Stomach (tissue), 9 donors: ENCODE measurements around the gene LGMN. TPM values are rescaled to one million over a fixed set of nuclear protein-coding genes. Genes with fewer than 3 reads are reported as not detected.

Experiments
- DNase-seq, 2 donors: peaks; one replicate each; pipeline versions ENCODE4 v3.0.0 to v3.0.0-alpha.2; 2013 to 2019
- H3K27ac ChIP-seq, 5 donors: fragments of 200-600 bp in 4 of 5; sonication (generic) in 4 of 5; one replicate each; pipeline ENCODE4 v1.5.1; 2013 to 2019; ENCODE audit warnings: mild to moderate bottlenecking in 1 of 5, moderate library complexity in 1 of 5
- H3K27me3 ChIP-seq, 3 donors: fragments of 200-600 bp; sonication (generic); one replicate each; pipeline ENCODE4 v1.5.1; 2017 to 2019; ENCODE audit warnings: mixed run types in 1 of 3
- H3K36me3 ChIP-seq, 4 donors: fragments of 200-600 bp; sonication (generic); 1 replicate in 3 of 4; 2 replicates in 1 of 4; pipeline ENCODE4 v1.5.1; 2016 to 2019
- H3K4me1 ChIP-seq, 4 donors: fragments of 200-600 bp; sonication (generic); one replicate each; pipeline ENCODE4 v1.5.1; 2016 to 2019
- H3K4me3 ChIP-seq, 4 donors: fragments of 200-600 bp; sonication (generic) in 3 of 4; one replicate each; pipeline ENCODE4 v1.5.1; 2016 to 2019; ENCODE audit warnings: mild to moderate bottlenecking in 1 of 4
- H3K9me3 ChIP-seq, 4 donors: fragments of 200-600 bp; sonication (generic); one replicate each; pipeline ENCODE4 v1.5.1; 2016 to 2019
- EP300 ChIP-seq: sonication (generic); formaldehyde crosslinking; IDR thresholded peaks from one replicate; pipeline ENCODE4 v1.6.1; 2017; ENCODE audit warnings: antibody characterized with exemption
- POLR2A ChIP-seq, 4 donors: fragments of 450-650 bp; IDR thresholded peaks; one replicate each; pipeline ENCODE4 v1.6.1; 2016; ENCODE audit warnings: antibody characterized with exemption in 4 of 4, control low read depth in 2 of 4, mild to moderate bottlenecking in 1 of 4, moderate library complexity in 1 of 4
- POLR2AphosphoS5 ChIP-seq, 3 donors: sonication (generic); formaldehyde crosslinking; IDR thresholded peaks; one replicate each; pipeline ENCODE4 v1.6.1; 2016; ENCODE audit warnings: antibody characterized with exemption in 3 of 3
- WGBS, 5 donors: extraction: QIAGEN DNeasy Blood & Tissue Kit in 3 of 5; methylation state at CpG; one replicate each; pipeline versions ENCODE4 v1.1.5 to v1.1.7; 2013 to 2018; 5-methylcytosine and 5-hydroxymethylcytosine counted together
- intact Hi-C: fragments of 100-400 bp; cut with DNase I; formaldehyde crosslinking; loops from one replicate; pipeline ENCODE4 v1.15.1; 2023; ENCODE audit warnings: low total_unique reads
- polyA plus RNA-seq, 3 donors: library from polyadenylated mRNA; stranded (reverse); fragments of 200-250 nt; gene quantifications; one replicate each; pipeline ENCODE4 v1.2.3, GENCODE V29; 2013
- total RNA-seq, 5 donors: library from RNA; depleted of rRNA; stranded (reverse); fragments of >200 nt; gene quantifications; one replicate each; pipeline versions ENCODE4 v1.1.0 to v1.2.3, GENCODE V29; 2014 to 2016
- TF ChIP-seq, protein P1 (sequence below), 7 experiments: fragments of 450-650 bp in 4 of 7; fragments of 200-600 bp in 3 of 7; sonication (generic) in 3 of 7; IDR thresholded peaks; one replicate each; pipeline ENCODE4 v1.5.1; 2016 to 2019; ENCODE audit warnings: antibody characterized with exemption in 7 of 7, control low read depth in 2 of 7, mild to moderate bottlenecking in 1 of 7
- donor health status: healthy with polysubstance abuse.
- donor health status: Bipolar disorder and iron deficiency.
- donor health status: healthy.

Gene LGMN
- total and polyA plus RNA-seq, 8 donors = 8.2 to 142 (median 50.0) TPM

DNA sequence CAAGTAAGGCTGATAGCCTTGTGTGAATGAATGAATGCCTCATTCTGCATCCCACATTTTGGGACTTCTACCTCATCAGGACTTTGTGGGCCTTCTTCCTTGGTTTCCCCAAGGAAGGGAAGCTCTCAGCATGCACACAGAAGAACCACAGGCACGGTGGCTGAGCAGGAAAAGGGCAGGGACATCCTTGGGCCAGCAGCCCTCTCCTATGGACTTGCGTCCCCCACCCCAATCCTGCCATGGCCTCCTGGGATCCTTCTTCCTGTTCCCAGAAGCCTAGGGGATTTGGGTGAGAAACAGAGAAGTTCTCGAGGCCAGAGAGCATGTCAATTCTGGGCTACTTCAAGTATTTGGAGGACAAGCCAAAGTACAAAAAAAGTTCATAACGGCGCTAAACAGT is 69.7 kb downstream of the LGMN start:
- H3K9me3 ChIP-seq = no peaks in the 10 kb centered on the region

DNA sequence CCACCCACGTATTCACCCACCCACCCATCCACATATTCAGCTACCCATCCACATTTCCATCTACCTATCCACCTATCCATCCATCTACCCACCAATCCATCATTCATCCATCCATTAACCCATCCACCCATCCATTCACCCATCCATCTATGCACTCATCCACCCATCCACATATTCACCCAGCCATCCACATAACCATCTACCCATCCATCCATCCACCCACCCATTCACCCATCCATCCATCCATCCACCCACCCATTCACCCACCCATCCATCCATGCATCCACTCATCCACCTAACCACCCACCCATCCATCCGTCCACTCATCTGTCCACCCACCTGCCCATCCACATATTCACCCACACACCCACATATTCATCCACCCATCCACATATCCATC is 70.5 kb downstream of the LGMN start:
- Histone ChIP-seq H3K27ac (no peak overlapping the region), H3K4me1 (peaks cover 0 to 30% (median 8%) of the 10 kb centered on the region in 4 donors), H3K4me3 (no peak overlapping the region), H3K36me3 (peaks cover 7 to 62% (median 53%) of the 10 kb centered on the region in 4 donors), H3K27me3 (no peaks in the 10 kb centered on the region), H3K9me3 (no peaks in the 10 kb centered on the region)
- TF ChIP-seq POLR2A (IDR thresholded peaks at IDR 0.05) = no peak
- no peak for TF ChIP-seq POLR2AphosphoS5 (IDR thresholded peaks at IDR 0.05)
- no peak for TF ChIP-seq EP300
- TF ChIP-seq, protein P1, sequence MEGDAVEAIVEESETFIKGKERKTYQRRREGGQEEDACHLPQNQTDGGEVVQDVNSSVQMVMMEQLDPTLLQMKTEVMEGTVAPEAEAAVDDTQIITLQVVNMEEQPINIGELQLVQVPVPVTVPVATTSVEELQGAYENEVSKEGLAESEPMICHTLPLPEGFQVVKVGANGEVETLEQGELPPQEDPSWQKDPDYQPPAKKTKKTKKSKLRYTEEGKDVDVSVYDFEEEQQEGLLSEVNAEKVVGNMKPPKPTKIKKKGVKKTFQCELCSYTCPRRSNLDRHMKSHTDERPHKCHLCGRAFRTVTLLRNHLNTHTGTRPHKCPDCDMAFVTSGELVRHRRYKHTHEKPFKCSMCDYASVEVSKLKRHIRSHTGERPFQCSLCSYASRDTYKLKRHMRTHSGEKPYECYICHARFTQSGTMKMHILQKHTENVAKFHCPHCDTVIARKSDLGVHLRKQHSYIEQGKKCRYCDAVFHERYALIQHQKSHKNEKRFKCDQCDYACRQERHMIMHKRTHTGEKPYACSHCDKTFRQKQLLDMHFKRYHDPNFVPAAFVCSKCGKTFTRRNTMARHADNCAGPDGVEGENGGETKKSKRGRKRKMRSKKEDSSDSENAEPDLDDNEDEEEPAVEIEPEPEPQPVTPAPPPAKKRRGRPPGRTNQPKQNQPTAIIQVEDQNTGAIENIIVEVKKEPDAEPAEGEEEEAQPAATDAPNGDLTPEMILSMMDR (IDR thresholded peaks at IDR 0.05) = no peak
- WGBS, 5 donors = 93 to 100% (median 95%) methylated on average over 2 of the region's 2 CpGs
- DNase-seq = no peak
- intact Hi-C loops = no loop called here

More for the DNA sequence above, 69.7 kb downstream of the LGMN start:
- peaks cover 7 to 66% (median 56%) of the 10 kb centered on the region in 4 donors for H3K36me3 ChIP-seq
- no peak for DNase-seq
- WGBS, 5 donors = 75 to 97% (median 95%) methylated on average over 5 of the region's 5 CpGs
- H3K27me3 ChIP-seq = no peaks in the 10 kb centered on the region
- H3K4me3 ChIP-seq = no peak overlapping the region
- TF ChIP-seq, protein P1 (IDR thresholded peaks at IDR 0.05) = no peak
- TF ChIP-seq POLR2A (IDR thresholded peaks at IDR 0.05) = no peak
- TF ChIP-seq EP300 = no peak
- no peak for TF ChIP-seq POLR2AphosphoS5 (IDR thresholded peaks at IDR 0.05)
- H3K27ac ChIP-seq = peak overlapping the region in 1 of 5 donors; percentile 18
- intact Hi-C loops = no loop called here
- peaks cover 0 to 30% (median 8%) of the 10 kb centered on the region in 4 donors for H3K4me1 ChIP-seq

DNA sequence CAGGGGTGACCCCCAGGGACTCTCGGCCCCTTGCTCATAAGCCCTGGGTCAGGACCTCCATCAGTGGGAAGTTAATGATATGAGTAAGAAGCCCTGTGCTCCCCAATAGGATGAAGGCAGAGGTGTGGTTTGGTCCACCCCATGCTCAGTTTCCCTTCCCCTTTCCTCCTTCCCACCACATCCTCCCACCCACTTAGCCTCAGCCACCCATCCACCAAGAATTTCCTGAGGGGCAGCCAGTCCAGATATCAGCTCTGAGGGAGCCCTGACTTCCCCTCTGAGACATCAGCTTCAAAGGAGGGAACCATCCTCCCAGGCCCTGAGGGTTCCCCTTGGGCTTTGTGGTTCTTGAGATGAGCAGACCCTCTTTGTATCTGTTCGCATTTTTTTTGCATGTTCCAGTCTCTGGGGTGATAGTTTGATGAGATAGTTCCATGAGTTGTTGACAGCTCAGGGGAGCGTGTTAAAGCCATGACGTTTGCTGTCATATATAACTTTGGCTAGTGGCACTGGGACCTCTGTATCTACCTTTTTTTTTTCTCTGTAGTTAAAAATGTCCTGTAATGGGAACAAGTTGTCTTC is 71.2 kb downstream of the LGMN start:
- intact Hi-C loops = no loop called here
- Histone ChIP-seq H3K4me3 (no peak overlapping the region), H3K9me3 (no peaks in the 10 kb centered on the region), H3K4me1 (peaks cover 0 to 30% (median 8%) of the 10 kb centered on the region in 4 donors), H3K36me3 (peaks cover 7 to 57% (median 46%) of the 10 kb centered on the region in 4 donors), H3K27ac (no peak overlapping the region), H3K27me3 (no peaks in the 10 kb centered on the region)
- DNase-seq = no peak
- WGBS, 5 donors = 79 to 92% (median 85%) methylated on average over 4 of the region's 4 CpGs
- no peak for TF ChIP-seq POLR2AphosphoS5 (IDR thresholded peaks at IDR 0.05)
- TF ChIP-seq EP300 = no peak
- TF ChIP-seq, protein P1 (IDR thresholded peaks at IDR 0.05) = no peak
- TF ChIP-seq POLR2A (IDR thresholded peaks at IDR 0.05) = no peak

DNA sequence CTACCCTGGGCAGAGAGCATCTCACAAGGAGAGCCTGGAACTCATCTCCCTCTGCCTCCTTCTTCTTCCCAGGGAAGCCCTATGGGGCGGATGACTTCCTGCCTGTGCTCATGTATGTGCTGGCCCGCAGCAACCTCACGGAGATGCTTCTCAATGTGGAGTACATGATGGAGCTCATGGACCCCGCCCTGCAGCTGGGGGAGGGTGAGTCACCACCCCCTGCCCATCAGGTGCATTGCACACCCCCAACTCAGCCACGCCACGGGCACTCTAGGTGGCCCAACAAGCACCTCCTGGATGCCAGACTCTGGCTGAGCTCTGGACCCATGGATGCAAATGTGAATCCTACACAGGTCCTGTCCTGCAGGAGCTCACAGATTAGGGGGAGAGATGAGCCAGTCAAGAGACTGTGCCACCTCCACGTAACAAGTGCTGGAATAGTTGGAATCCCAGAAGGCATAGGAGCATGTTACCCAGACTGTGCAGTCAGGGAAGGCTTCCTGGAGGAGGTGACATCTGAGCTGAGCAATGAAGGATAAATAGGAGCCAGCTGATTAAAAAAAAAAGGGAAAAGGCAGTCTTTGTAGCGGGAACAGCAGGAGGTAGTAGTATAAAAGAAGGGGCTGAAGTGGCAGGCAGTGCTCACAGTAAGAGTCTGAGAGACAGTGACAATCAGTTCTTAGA is 71.9 kb downstream of the LGMN start:
- H3K27ac ChIP-seq = peak overlapping the region in 3 of 5 donors; percentile 7 to 30 (median 27)
- no peaks in the 10 kb centered on the region for H3K27me3 ChIP-seq
- TF ChIP-seq POLR2A (IDR thresholded peaks at IDR 0.05) (no peak), EP300 (no peak), POLR2AphosphoS5 (IDR thresholded peaks at IDR 0.05) (no peak)
- TF ChIP-seq, protein P1 (IDR thresholded peaks at IDR 0.05) = no peak
- peaks cover 7 to 57% (median 41%) of the 10 kb centered on the region in 4 donors for H3K36me3 ChIP-seq
- WGBS, 5 donors = 81 to 93% (median 87%) methylated on average over 7 to 8 of the region's 8 CpGs
- no peaks in the 10 kb centered on the region for H3K9me3 ChIP-seq
- no peak overlapping the region for H3K4me3 ChIP-seq
- intact Hi-C loops = no loop called here
- DNase-seq = no peak
- peaks cover 0 to 29% (median 8%) of the 10 kb centered on the region in 4 donors for H3K4me1 ChIP-seq
